Thyroid gland (tissue), 4 donors: ENCODE measurements around the gene UHRF2. TPM values are rescaled to one million over a fixed set of nuclear protein-coding genes. Genes with fewer than 3 reads are reported as not detected.

Experiments
- DNase-seq, 2 donors: peaks; one replicate each; pipeline ENCODE4 v3.0.0-alpha.2; 2019
- H3K27ac ChIP-seq, 3 donors: fragments of 200-600 bp; sonication (generic); 1 replicate in 2 of 3; 2 replicates in 1 of 3; pipeline ENCODE4 v1.5.1; 2016 to 2019; ENCODE audit warnings: mild to moderate bottlenecking in 1 of 3, moderate library complexity in 1 of 3
- H3K27me3 ChIP-seq: fragments of 200-600 bp; sonication (generic); one replicate; pipeline ENCODE4 v1.5.1; 2019
- H3K36me3 ChIP-seq, 2 donors: fragments of 200-600 bp; sonication (generic); one replicate each; pipeline ENCODE4 v1.5.1; 2016 to 2019
- H3K4me1 ChIP-seq, 2 donors: fragments of 200-600 bp; sonication (generic); one replicate each; pipeline ENCODE4 v1.5.1; 2017 to 2019
- H3K4me3 ChIP-seq, 3 donors: fragments of 200-600 bp; sonication (generic); replicated peaks in 1 of 3; 1 replicate in 2 of 3; 2 replicates in 1 of 3; pipeline ENCODE4 v1.5.1; 2016; ENCODE audit warnings: mild to moderate bottlenecking in 1 of 3
- H3K9me3 ChIP-seq: fragments of 200-600 bp; sonication (generic); one replicate; pipeline ENCODE4 v1.5.1; 2017
- CTCF ChIP-seq, 6 experiments: fragments of 200-600 bp in 3 of 6; fragments of 450-650 bp in 3 of 6; sonication (generic) in 3 of 6; IDR thresholded peaks; one replicate each; pipeline ENCODE4 v1.5.1; 2016 to 2019; ENCODE audit warnings: antibody characterized with exemption in 6 of 6, mild to moderate bottlenecking in 2 of 6, inconsistent platforms in 1 of 6, moderate library complexity in 1 of 6
- POLR2A ChIP-seq, 2 donors: fragments of 450-650 bp; IDR thresholded peaks; one replicate each; pipeline ENCODE4 v1.6.1; 2017; ENCODE audit warnings: antibody characterized with exemption in 2 of 2, mild to moderate bottlenecking in 2 of 2, moderate library complexity in 1 of 2
- WGBS, 2 donors: methylation state at CpG; one replicate each; pipeline ENCODE4 v1.1.5; 2017; 5-methylcytosine and 5-hydroxymethylcytosine counted together
- intact Hi-C: fragments of 100-400 bp; cut with DNase I; formaldehyde crosslinking; loops from one replicate; pipeline ENCODE4 v1.15.1; 2023
- total RNA-seq, 4 donors: library from RNA; depleted of rRNA; stranded (reverse); fragments of >200 nt; gene quantifications; one replicate each; pipeline ENCODE4 v1.2.3, GENCODE V29; 2016

UHRF2 gene
- total RNA-seq, 4 donors from 2014 or later, result 44.4 to 103 (median 74.8) TPM

- no peak for DNase-seq
- Histone ChIP-seq H3K36me3 (no peaks in the 10 kb centered on the region), H3K27ac (no peak overlapping the region), H3K4me3 (no peak overlapping the region), H3K9me3 (no peaks in the 10 kb centered on the region), H3K4me1 (no peaks in the 10 kb centered on the region), H3K27me3 (no peaks in the 10 kb centered on the region)
- TF ChIP-seq CTCF (IDR thresholded peaks at IDR 0.05), result no peak
- no peak for TF ChIP-seq POLR2A (IDR thresholded peaks at IDR 0.05)
- WGBS, 2 donors, result 93 to 94% methylated on average over 8 of the region's 8 CpGs
- intact Hi-C loops, result no loop called here
These were observed 132.2 kb downstream of the UHRF2 start for GRCh38 chr9:6545017-6545691.

GRCh38 chr9:6549106-6549800 lies 136.3 kb downstream of the UHRF2 start:
- H3K36me3 ChIP-seq, result no peaks in the 10 kb centered on the region
- no peak overlapping the region for H3K4me3 ChIP-seq
- intact Hi-C loops, result no loop called here
- H3K27ac ChIP-seq, result no peak overlapping the region
- 73 to 75% methylated on average over 8 of the region's 8 CpGs for WGBS, 2 donors
- H3K27me3 ChIP-seq, result no peaks in the 10 kb centered on the region
- DNase-seq, result no peak
- TF ChIP-seq POLR2A (IDR thresholded peaks at IDR 0.05) (no peak), CTCF (IDR thresholded peaks at IDR 0.05) (no peak)
- H3K4me1 ChIP-seq, result peaks cover 0 to 4% of the 10 kb centered on the region in 2 donors
- H3K9me3 ChIP-seq, result no peaks in the 10 kb centered on the region

- H3K4me1 ChIP-seq, result peaks cover 0 to 4% of the 10 kb centered on the region in 2 donors
- no peak for DNase-seq
- 72 to 73% methylated on average over 2 of the region's 2 CpGs for WGBS, 2 donors
- no peaks in the 10 kb centered on the region for H3K27me3 ChIP-seq
- no peak overlapping the region for H3K4me3 ChIP-seq
- no peak overlapping the region for H3K27ac ChIP-seq
- intact Hi-C loops, result no loop called here
- H3K9me3 ChIP-seq, result no peaks in the 10 kb centered on the region
- no peaks in the 10 kb centered on the region for H3K36me3 ChIP-seq
- no peak for TF ChIP-seq POLR2A (IDR thresholded peaks at IDR 0.05)
- no peak for TF ChIP-seq CTCF (IDR thresholded peaks at IDR 0.05)
These were observed 138.1 kb downstream of the UHRF2 start for GRCh38 chr9:6551136-6551535.

GRCh38 chr9:6552033-6552432 lies 139.0 kb downstream of the UHRF2 start:
- Histone ChIP-seq H3K9me3 (no peaks in the 10 kb centered on the region), H3K4me3 (no peak overlapping the region), H3K27me3 (no peaks in the 10 kb centered on the region), H3K36me3 (no peaks in the 10 kb centered on the region), H3K4me1 (peaks cover 0 to 4% of the 10 kb centered on the region in 2 donors), H3K27ac (no peak overlapping the region)
- TF ChIP-seq POLR2A (IDR thresholded peaks at IDR 0.05) (no peak), CTCF (IDR thresholded peaks at IDR 0.05) (no peak)
- intact Hi-C loops, result no loop called here
- 74 to 88% methylated on average over 3 of the region's 3 CpGs for WGBS, 2 donors
- DNase-seq, result no peak

GRCh38 chr9:6552498-6553121 lies 139.6 kb downstream of the UHRF2 start:
- 82 to 85% methylated on average over 7 of the region's 7 CpGs for WGBS, 2 donors
- no peaks in the 10 kb centered on the region for H3K9me3 ChIP-seq
- intact Hi-C loops, result no loop called here
- H3K27ac ChIP-seq, result no peak overlapping the region
- no peak overlapping the region for H3K4me3 ChIP-seq
- no peak for DNase-seq
- H3K27me3 ChIP-seq, result no peaks in the 10 kb centered on the region
- peaks cover 0 to 4% of the 10 kb centered on the region in 2 donors for H3K4me1 ChIP-seq
- no peaks in the 10 kb centered on the region for H3K36me3 ChIP-seq
- TF ChIP-seq POLR2A (IDR thresholded peaks at IDR 0.05) (no peak), CTCF (IDR thresholded peaks at IDR 0.05) (no peak)
